OCI-LY3 (cell line): ENCODE measurements around the gene RBM19.

Experiments used
- H2AFZ ChIP-seq: fragments of 200-600, 300-600 bp; shearing (Covaris generic); 2 replicates; pipeline ENCODE4 v1.6.0; 2014; ENCODE audit warnings: antibody characterized with exemption, low read depth, low read length
- H3K27ac ChIP-seq: fragments of 200-600, 300-600 bp; sonication (generic); 2 replicates; pipeline ENCODE4 v1.5.1; 2014; ENCODE audit warnings: mild to moderate bottlenecking, low read length, moderate library complexity, mixed read lengths
- H3K27me3 ChIP-seq: fragments of 200-600, 300-600 bp; sonication (generic); 2 replicates; pipeline ENCODE4 v1.6.1; 2014; ENCODE audit warnings: low read depth, low read length, mixed read lengths
- H3K36me3 ChIP-seq: fragments of 200-600, 300-600 bp; sonication (generic); replicated peaks from 2 replicates; pipeline ENCODE3; 2014; ENCODE audit warnings: low read depth, low read length, mixed read lengths
- H3K4me1 ChIP-seq: fragments of 300-600, 200-600 bp; sonication (generic); 2 replicates; pipeline ENCODE4 v1.6.1; 2014; ENCODE audit warnings: low read length, mixed read lengths
- H3K4me2 ChIP-seq: fragments of 200-600, 300-600 bp; sonication (generic); 2 replicates; pipeline ENCODE4 v1.6.1; 2014; ENCODE audit warnings: low read length, mixed read lengths
- H3K4me3 ChIP-seq: fragments of 300-600, 200-600 bp; sonication (generic); 2 replicates; pipeline ENCODE4 v1.5.1; 2014; ENCODE audit warnings: antibody characterized with exemption, mild to moderate bottlenecking, low read length, moderate library complexity
- H3K79me2 ChIP-seq: fragments of 300-600, 200-600 bp; shearing (Covaris generic); 2 replicates; pipeline ENCODE4 v1.6.1; 2014; ENCODE audit warnings: mild to moderate bottlenecking, low read length, mixed read lengths
- H3K9ac ChIP-seq: fragments of 300-600, 200-600 bp; shearing (Covaris generic); 2 replicates; pipeline ENCODE4 v1.6.0; 2014; ENCODE audit warnings: mild to moderate bottlenecking, low read length, moderate library complexity
- H3K9me3 ChIP-seq: fragments of 200-600, 300-600 bp; shearing (Covaris generic); 2 replicates; pipeline ENCODE4 v1.6.1; 2014; ENCODE audit warnings: low read length, mixed read lengths; ENCODE audit not compliant: insufficient read depth
- H4K20me1 ChIP-seq: fragments of 200-600, 300-600 bp; sonication (generic); 2 replicates; pipeline ENCODE4 v1.6.1; 2016; ENCODE audit warnings: low read length, mixed read lengths; ENCODE audit not compliant: insufficient read depth
- EZH2phosphoT487 ChIP-seq: fragments of 200-600 bp; shearing (Covaris generic); IDR thresholded peaks from 2 replicates; pipeline ENCODE4 v1.6.1; 2018; ENCODE audit warnings: antibody characterized with exemption, mixed run types, low read depth
- TF ChIP-seq, protein P1 (sequence below): fragments of 200-600, 300-600 bp; sonication (generic); IDR thresholded peaks from 2 replicates; pipeline ENCODE4 v1.5.1; 2014; ENCODE audit warnings: antibody characterized with exemption, low read length, low read depth

RBM19 gene

DNA sequence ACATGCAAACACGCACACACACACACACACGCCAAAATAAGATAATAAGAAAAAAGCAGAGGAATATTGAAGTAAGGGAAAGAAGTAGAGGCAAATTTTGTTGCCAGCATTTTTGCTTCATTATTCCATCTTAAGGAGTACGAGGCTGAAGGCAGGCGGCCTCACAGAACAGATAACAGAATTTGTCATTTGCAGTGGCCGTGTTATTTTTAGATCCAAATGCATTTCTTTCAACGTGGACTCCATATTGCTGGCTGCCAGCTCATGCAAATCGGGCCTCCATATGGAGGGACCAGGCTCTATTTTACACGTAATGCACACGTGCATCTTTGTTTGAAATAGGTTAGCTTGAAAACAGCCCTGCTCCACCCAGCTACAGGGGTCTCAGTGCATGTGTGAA, 172.9 kb downstream of the RBM19 start:
- Histone ChIP-seq H3K27ac (no peak overlapping the region), H3K27me3 (peaks cover 14% of the 10 kb centered on the region; the same call in 1 of the 2 replicates), H3K4me1 (no peaks in the 10 kb centered on the region), H3K4me2 (no peak overlapping the region), H3K4me3 (no peak overlapping the region), H2AFZ (no peak overlapping the region), H3K79me2 (no peaks in the 10 kb centered on the region), H3K9ac (no peak overlapping the region), H4K20me1 (no peaks in the 10 kb centered on the region), H3K36me3 (no peaks in the 10 kb centered on the region), H3K9me3 (no peaks in the 10 kb centered on the region)
- TF ChIP-seq, protein P1, sequence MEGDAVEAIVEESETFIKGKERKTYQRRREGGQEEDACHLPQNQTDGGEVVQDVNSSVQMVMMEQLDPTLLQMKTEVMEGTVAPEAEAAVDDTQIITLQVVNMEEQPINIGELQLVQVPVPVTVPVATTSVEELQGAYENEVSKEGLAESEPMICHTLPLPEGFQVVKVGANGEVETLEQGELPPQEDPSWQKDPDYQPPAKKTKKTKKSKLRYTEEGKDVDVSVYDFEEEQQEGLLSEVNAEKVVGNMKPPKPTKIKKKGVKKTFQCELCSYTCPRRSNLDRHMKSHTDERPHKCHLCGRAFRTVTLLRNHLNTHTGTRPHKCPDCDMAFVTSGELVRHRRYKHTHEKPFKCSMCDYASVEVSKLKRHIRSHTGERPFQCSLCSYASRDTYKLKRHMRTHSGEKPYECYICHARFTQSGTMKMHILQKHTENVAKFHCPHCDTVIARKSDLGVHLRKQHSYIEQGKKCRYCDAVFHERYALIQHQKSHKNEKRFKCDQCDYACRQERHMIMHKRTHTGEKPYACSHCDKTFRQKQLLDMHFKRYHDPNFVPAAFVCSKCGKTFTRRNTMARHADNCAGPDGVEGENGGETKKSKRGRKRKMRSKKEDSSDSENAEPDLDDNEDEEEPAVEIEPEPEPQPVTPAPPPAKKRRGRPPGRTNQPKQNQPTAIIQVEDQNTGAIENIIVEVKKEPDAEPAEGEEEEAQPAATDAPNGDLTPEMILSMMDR: no peak
- TF ChIP-seq EZH2phosphoT487: no peak

DNA sequence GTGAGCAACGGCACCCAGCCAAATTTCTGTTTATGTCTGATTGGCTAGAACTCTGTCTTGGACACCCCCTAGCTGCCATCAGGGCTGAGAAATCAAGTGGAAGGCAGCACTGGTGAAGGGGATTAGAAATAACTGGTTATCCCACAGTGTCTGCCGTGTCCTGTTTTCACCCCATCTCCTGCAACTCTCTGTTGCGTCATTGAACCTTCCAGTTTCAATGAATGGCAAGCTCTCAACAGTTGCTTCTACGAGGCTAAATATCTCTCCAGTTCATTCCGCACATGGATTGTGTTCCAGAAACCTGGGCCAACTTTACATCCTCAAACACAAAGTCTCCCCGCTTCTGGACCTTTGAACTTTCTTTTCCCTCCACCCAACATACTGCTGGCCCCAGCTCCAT, 173.7 kb downstream of the RBM19 start:
- Histone ChIP-seq H3K79me2 (no peaks in the 10 kb centered on the region), H3K27me3 (peaks cover 14% of the 10 kb centered on the region; the same call in 1 of the 2 replicates)
- TF ChIP-seq EZH2phosphoT487: no peak
- TF ChIP-seq, protein P1: no peak

DNA sequence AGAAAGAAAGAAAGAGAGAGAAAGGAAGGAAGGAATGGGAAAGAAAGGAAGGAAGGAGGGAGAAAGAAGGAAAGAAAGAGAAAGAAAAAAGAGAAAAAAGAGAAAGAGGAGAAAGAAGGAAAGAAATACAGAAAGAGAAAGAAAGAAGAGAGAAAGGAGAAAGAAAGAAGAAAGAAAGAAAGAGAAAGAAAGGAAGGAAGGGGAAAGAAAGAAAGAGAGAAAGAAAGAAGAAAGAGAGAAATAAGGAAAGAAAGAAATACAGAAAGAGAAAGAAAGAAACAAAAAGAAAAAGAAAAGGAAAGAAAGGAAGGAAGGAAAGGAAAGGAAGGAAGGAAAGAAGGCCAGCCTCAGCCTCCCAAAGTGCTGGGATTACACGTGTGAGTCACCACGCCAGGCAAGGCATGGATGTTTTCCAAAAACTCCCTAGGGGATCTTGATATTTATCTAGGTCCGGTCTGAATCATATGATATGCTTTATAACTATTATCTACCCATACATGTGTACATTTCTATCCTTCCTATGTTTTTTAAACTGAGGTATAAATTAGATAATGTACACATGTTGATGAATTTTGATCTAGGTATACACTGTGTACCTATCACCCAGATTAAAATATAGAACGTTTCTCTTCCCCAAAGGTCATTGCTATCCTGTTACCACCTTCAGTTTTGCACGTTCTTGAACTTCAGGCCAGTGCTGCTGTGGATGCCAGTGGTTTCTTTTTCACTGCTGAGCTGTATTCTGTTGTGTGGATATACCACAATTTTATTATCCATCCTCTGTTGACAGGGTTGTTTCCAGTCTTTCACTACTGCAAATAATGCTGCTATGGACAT, 177.9 kb downstream of the RBM19 start:
- Histone ChIP-seq H3K4me3 (no peak overlapping the region), H3K9ac (no peak overlapping the region), H3K4me1 (no peaks in the 10 kb centered on the region), H3K4me2 (no peak overlapping the region), H3K79me2 (no peaks in the 10 kb centered on the region), H4K20me1 (no peaks in the 10 kb centered on the region), H3K27ac (no peak overlapping the region), H3K27me3 (peaks cover 28% of the 10 kb centered on the region), H3K36me3 (no peaks in the 10 kb centered on the region), H2AFZ (no peak overlapping the region), H3K9me3 (no peaks in the 10 kb centered on the region)
- TF ChIP-seq EZH2phosphoT487: no peak
- TF ChIP-seq, protein P1: no peak

More for the DNA sequence above, 173.7 kb downstream of the RBM19 start:
- Histone ChIP-seq H4K20me1 (no peaks in the 10 kb centered on the region), H3K4me1 (no peaks in the 10 kb centered on the region), H3K9me3 (no peaks in the 10 kb centered on the region), H2AFZ (no peak overlapping the region), H3K4me3 (no peak overlapping the region), H3K9ac (no peak overlapping the region), H3K4me2 (no peak overlapping the region), H3K36me3 (no peaks in the 10 kb centered on the region), H3K27ac (no peak overlapping the region)

DNA sequence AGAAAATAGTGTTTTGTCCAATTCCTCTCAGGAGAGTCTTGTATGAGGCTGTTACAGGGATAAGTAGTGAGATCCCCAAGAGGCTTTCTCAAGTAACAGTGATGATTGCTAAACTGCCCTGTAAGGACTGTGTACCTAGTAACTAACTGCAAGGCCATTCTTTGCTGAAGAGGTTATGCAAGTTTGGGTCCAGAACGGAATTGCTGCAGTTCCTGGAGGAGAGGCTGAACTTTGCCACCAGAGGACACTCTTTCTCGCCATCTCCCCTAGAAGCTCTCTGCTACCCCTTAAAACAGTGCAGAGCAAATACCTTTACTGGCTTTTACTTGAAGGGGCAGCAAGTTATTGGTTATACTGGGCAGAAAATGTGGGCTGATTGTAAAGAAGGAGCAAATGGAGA, 180.0 kb downstream of the RBM19 start:
- Histone ChIP-seq H2AFZ (no peak overlapping the region), H3K79me2 (no peaks in the 10 kb centered on the region), H3K4me1 (no peaks in the 10 kb centered on the region), H3K9ac (no peak overlapping the region), H3K9me3 (no peaks in the 10 kb centered on the region), H3K36me3 (no peaks in the 10 kb centered on the region), H3K27me3 (peaks cover 24% of the 10 kb centered on the region), H4K20me1 (no peaks in the 10 kb centered on the region), H3K27ac (no peak overlapping the region), H3K4me3 (no peak overlapping the region), H3K4me2 (no peak overlapping the region)
- no peak for TF ChIP-seq EZH2phosphoT487
- TF ChIP-seq, protein P1: no peak
